ENCODE measurements around the gene CNOT1.

- no peak for TF ChIP-seq CTCF (conservative IDR thresholded peaks at IDR 0.05 in 1 of 2, IDR thresholded peaks at IDR 0.05 in 1 of 2; ENCODE audit: extremely low read depth in 1 of 2, insufficient read depth in 1 of 2, low read depth in 1 of 2, low read length in 2 of 2)
- TF ChIP-seq EZH2 (IDR thresholded peaks at IDR 0.05; ENCODE audit: borderline replicate concordance, low read length) = no peak
These were observed 14.8 kb downstream of the CNOT1 start for GRCh38 chr16:58614860-58615259.
